GM18498 (cell line): ENCODE data around the gene PACSIN1.

Experiments
- ATAC-seq: cut with Tn5 transposase; IDR thresholded peaks from one replicate; pipeline ENCODE4 v1.9.1; 2021; ENCODE audit warnings: mild to moderate bottlenecking, moderate library complexity; ENCODE audit not compliant: unreplicated experiment

PACSIN1 gene

DNA sequence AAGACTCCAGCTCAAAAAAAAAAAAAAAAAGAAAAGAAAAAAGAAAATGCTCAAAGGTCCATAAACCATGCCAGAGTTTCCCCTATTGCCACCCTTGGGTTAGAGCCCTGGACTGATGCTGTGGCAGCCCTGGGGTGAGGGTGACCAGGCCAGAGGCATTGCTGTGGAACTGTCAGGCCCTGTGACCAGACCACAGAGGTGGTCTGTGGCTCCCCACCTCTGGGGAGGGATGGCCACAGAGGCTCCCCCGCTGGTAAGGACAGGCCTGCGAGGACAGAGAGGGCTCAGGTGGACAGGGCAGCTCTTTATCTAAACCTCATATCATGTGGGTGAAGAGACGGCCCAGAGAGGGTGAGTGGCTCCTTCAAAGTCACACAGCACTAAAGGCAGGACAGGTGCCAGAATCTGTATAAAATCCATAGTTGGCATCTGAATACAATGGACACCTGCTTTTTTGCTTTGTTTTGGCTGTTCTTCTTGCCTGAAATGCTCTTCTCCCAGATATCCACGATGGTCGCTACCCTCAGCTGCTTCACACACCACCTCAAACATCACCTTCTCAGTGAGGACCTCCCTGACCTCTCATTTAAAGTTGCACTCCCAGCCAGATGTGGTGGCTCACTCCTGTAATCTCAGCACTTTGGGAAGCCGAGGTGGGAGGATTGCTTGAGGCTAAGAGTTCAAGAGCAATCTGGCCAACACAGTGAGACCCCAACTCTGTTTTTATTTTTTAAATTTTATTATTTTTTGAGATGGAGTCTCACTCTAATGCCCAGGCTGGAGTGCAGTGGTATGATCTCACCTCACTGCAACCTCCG lies 112.8 kb downstream of the PACSIN1 start:
- no peak for ATAC-seq

DNA sequence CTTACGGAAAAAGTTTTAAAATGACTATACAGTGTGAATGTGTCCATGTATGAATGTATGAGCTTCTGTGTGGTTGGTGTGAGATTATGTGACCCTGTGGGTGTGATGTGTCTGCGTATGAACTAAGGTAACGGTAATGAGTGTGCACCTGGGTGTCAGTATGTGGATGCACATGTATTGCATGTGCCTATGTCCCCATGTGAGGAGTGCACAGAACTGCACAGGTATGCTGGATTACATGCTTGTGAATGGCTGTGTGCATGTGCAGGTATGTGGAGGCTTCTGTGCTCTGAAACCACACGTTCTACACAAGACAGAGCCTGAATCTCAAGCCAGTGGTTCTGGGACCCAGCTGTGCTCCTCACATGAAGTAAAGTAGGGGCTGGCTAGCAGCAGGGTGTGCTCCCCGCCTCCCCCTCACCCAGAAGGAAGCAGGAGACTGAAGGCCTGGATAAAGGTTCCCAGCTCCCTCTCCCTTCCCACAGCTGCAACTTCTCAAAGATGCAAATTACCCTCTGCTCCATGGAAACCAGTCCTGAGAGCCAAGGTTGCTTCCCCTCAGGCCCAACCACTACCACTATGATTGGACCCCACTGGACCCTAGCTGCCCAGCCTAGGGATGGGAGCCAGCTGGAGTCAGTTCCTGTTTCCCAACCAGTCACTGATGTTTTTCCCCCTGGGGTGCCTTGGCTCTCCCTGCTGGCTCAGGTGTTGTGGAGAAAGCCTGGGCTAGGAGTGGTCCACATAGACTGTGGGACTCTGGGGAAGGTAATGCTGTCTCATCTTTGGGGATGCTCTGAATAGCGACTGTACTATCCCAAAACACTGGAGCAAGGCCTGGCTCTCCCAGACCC lies 115.1 kb downstream of the PACSIN1 start:
- ATAC-seq = no peak

DNA sequence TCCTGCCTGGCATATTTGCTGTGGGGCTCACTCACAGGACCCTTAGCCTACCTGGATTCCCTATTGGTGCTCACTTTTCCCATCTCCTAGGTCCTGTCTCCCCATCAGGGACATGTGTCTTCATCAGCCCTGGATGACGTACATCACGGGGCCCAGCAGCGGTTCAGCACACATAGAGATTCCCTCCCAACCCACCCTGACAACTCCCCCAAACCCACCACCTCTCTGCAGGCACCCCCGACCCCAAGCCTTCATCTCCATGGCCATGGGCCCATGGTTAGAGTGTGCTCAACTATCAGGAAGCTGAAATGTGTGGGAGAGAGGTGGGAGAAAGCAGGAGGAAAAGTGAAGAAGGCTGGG lies 115.7 kb downstream of the PACSIN1 start:
- ATAC-seq = no peak

DNA sequence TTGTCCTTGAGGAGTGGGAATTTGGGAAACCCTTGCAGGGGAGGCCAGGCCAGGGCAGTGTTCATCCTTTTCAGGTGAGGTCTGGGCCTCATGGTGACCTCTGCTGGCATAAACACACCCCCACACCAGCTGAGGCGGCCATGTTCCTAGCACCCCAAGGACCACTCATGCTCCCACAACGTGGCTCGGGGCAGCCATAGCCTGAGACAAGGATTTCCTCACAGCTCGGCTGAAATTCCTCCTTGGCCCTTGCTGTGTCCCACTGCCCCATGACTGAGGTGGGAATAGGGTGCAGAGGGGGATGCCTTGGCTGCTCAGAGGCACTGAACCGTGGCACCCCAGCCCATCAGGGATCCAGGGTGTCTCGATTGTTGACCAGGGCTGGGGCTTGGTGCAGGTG lies 117.6 kb downstream of the PACSIN1 start:
- no peak for ATAC-seq

DNA sequence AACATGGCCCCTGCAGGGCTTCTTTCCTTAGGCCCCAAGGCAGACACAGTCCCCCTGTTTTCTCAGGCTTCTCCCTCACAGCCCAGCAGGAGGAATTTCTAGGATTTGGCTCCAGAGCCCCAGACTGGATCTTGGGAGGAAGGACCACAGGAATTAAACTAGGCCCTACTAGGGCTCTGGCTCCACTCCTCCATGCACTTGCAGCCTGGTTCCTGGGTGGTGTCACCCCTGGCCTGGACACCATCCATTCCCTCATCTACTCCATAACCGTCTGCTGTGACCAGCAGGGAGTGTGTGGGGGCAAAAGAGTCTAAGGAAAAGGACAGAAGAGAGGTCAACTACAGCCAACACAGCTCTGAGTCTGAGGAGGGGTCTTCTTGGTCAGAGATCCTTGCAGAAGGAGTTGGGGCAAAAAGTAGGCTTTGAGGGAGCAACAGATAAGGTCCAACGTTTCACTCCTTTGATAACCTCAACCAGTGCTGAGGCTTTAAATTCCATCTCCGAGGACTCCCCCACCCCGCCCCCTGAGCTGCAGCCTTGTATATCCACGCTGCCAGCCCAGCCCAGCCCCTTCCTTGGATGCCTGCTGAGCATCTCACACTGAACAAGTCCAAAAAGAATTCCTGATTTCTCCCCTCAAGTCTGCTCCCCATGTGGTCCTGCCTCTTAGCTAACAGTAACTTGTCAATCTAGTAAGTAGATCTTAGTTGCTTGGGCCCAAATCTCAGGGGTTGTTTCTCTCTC lies 118.2 kb downstream of the PACSIN1 start:
- no peak for ATAC-seq

DNA sequence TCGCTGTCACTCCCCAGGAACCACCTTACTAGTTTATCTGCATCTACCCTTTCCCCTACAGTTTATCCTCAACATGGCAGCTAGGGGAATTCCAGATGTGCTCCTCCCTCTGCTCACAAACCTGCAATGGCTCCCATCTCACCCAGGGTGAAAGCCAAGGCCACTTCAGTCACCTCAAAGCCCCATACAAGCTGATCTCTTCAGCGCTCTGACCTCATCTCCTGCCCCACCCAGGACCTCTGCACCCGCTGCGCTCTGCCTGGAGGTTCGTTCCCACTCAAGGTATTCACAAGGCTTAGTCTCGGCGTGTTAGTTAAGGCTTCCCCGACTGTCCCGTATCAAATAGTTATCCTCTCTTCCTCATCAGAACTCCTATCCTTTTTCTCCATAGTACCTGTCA lies 118.8 kb downstream of the PACSIN1 start:
- ATAC-seq = no peak
